ENCODE measurements around the gene GPR18. TPM values are rescaled to one million over a fixed set of nuclear protein-coding genes. Genes with fewer than 3 reads are reported as not detected.
A peak's percentile ranks its signal among the peaks of the same experiment; 100 is the strongest.

Gene GPR18
- total and polyA plus RNA-seq, 7 experiments from 2014 or later, result 11.5 to 40.4 (median 27.9) TPM

- H3K36me3 Mint-ChIP-seq, result peaks cover 7 to 46% (median 19%) of the 10 kb centered on the region in 5 donors
- Histone ChIP-seq H3K4me3 (ENCODE audit: low read length) (no peak overlapping the region), H3K36me3 (ENCODE audit: control insufficient read depth in 2 of 3, insufficient read depth in 3 of 3, low read length in 3 of 3) (peaks cover 0 to 14% (median 0%) of the 10 kb centered on the region in 3 experiments), H3K9me3 (ENCODE audit: control insufficient read depth in 2 of 3, low read length in 3 of 3) (no peaks in the 10 kb centered on the region), H3K27me3 (ENCODE audit: control insufficient read depth in 2 of 2, insufficient read depth in 2 of 2, low read length in 2 of 2) (no peaks in the 10 kb centered on the region), H3K27ac (ENCODE audit: low read depth, low read length) (no peak overlapping the region), H3K4me1 (ENCODE audit: control insufficient read depth in 2 of 2, insufficient read depth in 2 of 2, low read length in 2 of 2) (peaks cover 36 to 68% of the 10 kb centered on the region in 2 donors)
- no peak for DNase-seq
- H3K9me3 Mint-ChIP-seq, result peaks cover 0 to 2% (median 0%) of the 10 kb centered on the region in 11 donors
- intact Hi-C loops (cut with micrococcal nuclease), result no loop called here
- H3K27ac Mint-ChIP-seq, result peak overlapping the region in 7 of 9 donors; percentile 78 to 97 (median 92)
- H3K27me3 Mint-ChIP-seq, result peaks cover 0 to 2% (median 0%) of the 10 kb centered on the region in 5 donors
- H3K4me3 Mint-ChIP-seq, result peak overlapping the region in 7 of 10 donors; percentile 29 to 95 (median 74)
- ATAC-seq, result no peak
- CTCF ChIA-PET, result interaction anchor here (0.9 to 11.9 kb wide), 4 partner anchors 11 to 60 kb away, joined by 3 to 242 read pairs (median 8); partner anchors contain the start of gene GPR18
- POLR2A ChIA-PET, result interaction anchor here (1.1 to 15.2 kb wide), 7 partner anchors 9 to 57 kb away, joined by 3 to 273 read pairs (median 3); no protein-coding TSS in a partner anchor
- H3K4me1 Mint-ChIP-seq, result peaks cover 66 to 100% (median 89%) of the 10 kb centered on the region in 7 donors
Observed at GRCh38 chr13:99207511-99207910, 50.7 kb downstream of the GPR18 start.

- no peak for DNase-seq
- Histone ChIP-seq H3K9me3 (ENCODE audit: control insufficient read depth in 2 of 3, low read length in 3 of 3) (no peaks in the 10 kb centered on the region), H3K36me3 (ENCODE audit: control insufficient read depth in 2 of 3, insufficient read depth in 3 of 3, low read length in 3 of 3) (peaks cover 0 to 14% (median 0%) of the 10 kb centered on the region in 3 experiments), H3K4me3 (ENCODE audit: low read length) (no peak overlapping the region), H3K4me1 (ENCODE audit: control insufficient read depth in 2 of 2, insufficient read depth in 2 of 2, low read length in 2 of 2) (peaks cover 37 to 70% of the 10 kb centered on the region in 2 donors), H3K27me3 (ENCODE audit: control insufficient read depth in 2 of 2, insufficient read depth in 2 of 2, low read length in 2 of 2) (no peaks in the 10 kb centered on the region), H3K27ac (ENCODE audit: low read depth, low read length) (peak overlapping the region; percentile 9)
- Mint-ChIP-seq H3K4me1 (peaks cover 71 to 100% (median 89%) of the 10 kb centered on the region in 7 donors), H3K27me3 (peaks cover 0 to 2% (median 0%) of the 10 kb centered on the region in 5 donors), H3K4me3 (peak overlapping the region; percentile 50 to 95 (median 65)), H3K36me3 (peaks cover 3 to 47% (median 13%) of the 10 kb centered on the region in 5 donors), H3K27ac (peak overlapping the region; percentile 34 to 97 (median 92)), H3K9me3 (peaks cover 0 to 2% (median 0%) of the 10 kb centered on the region in 11 donors)
- intact Hi-C loops (cut with micrococcal nuclease), result no loop called here
- ChIA-PET POLR2A (interaction anchor here (1.1 to 15.2 kb wide), 6 partner anchors 10 to 51 kb away, joined by 3 to 273 read pairs (median 4); partner anchors contain the start of gene GPR18), CTCF (interaction anchor here (0.8 to 11.9 kb wide), 5 partner anchors 12 to 122 kb away, joined by 3 to 242 read pairs (median 4); partner anchors contain the start of gene GPR18)
- no peak for ATAC-seq
Observed at GRCh38 chr13:99206873-99207272, 51.3 kb downstream of the GPR18 start.

GRCh38 chr13:99206226-99206625 is 52.0 kb downstream of the GPR18 start:
- Mint-ChIP-seq H3K9me3 (peaks cover 0 to 2% (median 0%) of the 10 kb centered on the region in 11 donors), H3K4me3 (peak overlapping the region; percentile 60 to 96 (median 89)), H3K36me3 (peaks cover 3 to 47% (median 13%) of the 10 kb centered on the region in 5 donors), H3K4me1 (peaks cover 71 to 95% (median 85%) of the 10 kb centered on the region in 7 donors), H3K27me3 (peaks cover 0 to 2% (median 0%) of the 10 kb centered on the region in 5 donors), H3K27ac (peak overlapping the region; percentile 34 to 97 (median 93))
- no peak for ATAC-seq
- no peak overlapping the region for H3K4me3 ChIP-seq (ENCODE audit: low read length)
- peaks cover 0 to 14% (median 0%) of the 10 kb centered on the region in 3 experiments for H3K36me3 ChIP-seq (ENCODE audit: control insufficient read depth in 2 of 3, insufficient read depth in 3 of 3, low read length in 3 of 3)
- POLR2A ChIA-PET, result interaction anchor here (1.5 to 15.2 kb wide), 5 partner anchors 11 to 52 kb away, joined by 3 to 273 read pairs (median 15); partner anchors contain the start of gene GPR18
- intact Hi-C loops (cut with micrococcal nuclease), result no loop called here
- H3K27me3 ChIP-seq (ENCODE audit: control insufficient read depth in 2 of 2, insufficient read depth in 2 of 2, low read length in 2 of 2), result no peaks in the 10 kb centered on the region
- H3K9me3 ChIP-seq (ENCODE audit: control insufficient read depth in 2 of 3, low read length in 3 of 3), result no peaks in the 10 kb centered on the region
- peaks cover 37 to 67% of the 10 kb centered on the region in 2 donors for H3K4me1 ChIP-seq (ENCODE audit: control insufficient read depth in 2 of 2, insufficient read depth in 2 of 2, low read length in 2 of 2)
- CTCF ChIA-PET, result interaction anchor here (0.8 to 11.9 kb wide), 6 partner anchors 13 to 121 kb away, joined by 3 to 242 read pairs (median 8); partner anchors contain the start of gene GPR18
- peak overlapping the region; percentile 72 for H3K27ac ChIP-seq (ENCODE audit: low read depth, low read length)
- no peak for DNase-seq

- peaks cover 69 to 91% (median 81%) of the 10 kb centered on the region in 7 donors for H3K4me1 Mint-ChIP-seq
- peaks cover 4 to 45% (median 14%) of the 10 kb centered on the region in 5 donors for H3K36me3 Mint-ChIP-seq
- H3K9me3 Mint-ChIP-seq, result peaks cover 0 to 2% (median 0%) of the 10 kb centered on the region in 11 donors
- peaks cover 37 to 63% of the 10 kb centered on the region in 2 donors for H3K4me1 ChIP-seq (ENCODE audit: control insufficient read depth in 2 of 2, insufficient read depth in 2 of 2, low read length in 2 of 2)
- peaks cover 0 to 19% (median 0%) of the 10 kb centered on the region in 3 experiments for H3K36me3 ChIP-seq (ENCODE audit: control insufficient read depth in 2 of 3, insufficient read depth in 3 of 3, low read length in 3 of 3)
- peak overlapping the region; percentile 74 to 96 (median 89) for H3K4me3 Mint-ChIP-seq
- peaks cover 0 to 2% (median 0%) of the 10 kb centered on the region in 5 donors for H3K27me3 Mint-ChIP-seq
- peak overlapping the region; percentile 85 to 97 (median 93) for H3K27ac Mint-ChIP-seq
- peak overlapping the region; percentile 72 for H3K27ac ChIP-seq (ENCODE audit: low read depth, low read length)
- DNase-seq (no peak), ATAC-seq (no peak)
- H3K4me3 ChIP-seq (ENCODE audit: low read length), result peak overlapping the region; percentile 58
- ChIA-PET POLR2A (interaction anchor here (1.5 to 15.2 kb wide), 5 partner anchors 11 to 146 kb away, joined by 4 to 273 read pairs (median 15); partner anchors contain the start of gene GPR18), CTCF (interaction anchor here (0.8 to 11.9 kb wide), 6 partner anchors 13 to 121 kb away, joined by 3 to 242 read pairs (median 8); partner anchors contain the start of gene GPR18)
- intact Hi-C loops (cut with micrococcal nuclease), result no loop called here
- H3K27me3 ChIP-seq (ENCODE audit: control insufficient read depth in 2 of 2, insufficient read depth in 2 of 2, low read length in 2 of 2), result no peaks in the 10 kb centered on the region
- no peaks in the 10 kb centered on the region for H3K9me3 ChIP-seq (ENCODE audit: control insufficient read depth in 2 of 3, low read length in 3 of 3)
Observed at GRCh38 chr13:99205621-99206220, 52.5 kb downstream of the GPR18 start.

Other genes with a start within 250 kb of the GPR18 start
- gene UBAC2, start 57.5 kb downstream of the GPR18 start, total RNA-seq, result 100 to 1,000 TPM in 2 of 5 experiments, 10 to 100 TPM in 3; 63.3 to 114 (median 90.2) TPM
- gene UBAC2, start 57.5 kb downstream of the GPR18 start, polyA plus RNA-seq, result 100 to 1,000 TPM; 142 TPM
- gene GPR183, start 49.0 kb upstream of the GPR18 start, total RNA-seq, result 100 to 1,000 TPM in 4 of 5 experiments, 10 to 100 TPM in 1; 26.8 to 231 (median 112) TPM
- 100 to 1,000 TPM; 234 to 241 TPM for gene GPR183, start 49.0 kb upstream of the GPR18 start, polyA plus RNA-seq
- 10 to 100 TPM; 38.0 to 76.3 (median 53.1) TPM for gene TM9SF2, start 243.1 kb upstream of the GPR18 start, total RNA-seq
- 10 to 100 TPM; 56.5 to 81.9 TPM for gene TM9SF2, start 243.1 kb upstream of the GPR18 start, polyA plus RNA-seq